ENCODE results near the gene RBM43. TPM values are rescaled to one million over a fixed set of nuclear protein-coding genes. Genes with fewer than 3 reads are reported as not detected.

RBM43 gene
- total and polyA plus RNA-seq, 2 donors (not counting 1 experiment from before 2014, with no cell fraction given) = 12.4 to 13.8 TPM

DNA sequence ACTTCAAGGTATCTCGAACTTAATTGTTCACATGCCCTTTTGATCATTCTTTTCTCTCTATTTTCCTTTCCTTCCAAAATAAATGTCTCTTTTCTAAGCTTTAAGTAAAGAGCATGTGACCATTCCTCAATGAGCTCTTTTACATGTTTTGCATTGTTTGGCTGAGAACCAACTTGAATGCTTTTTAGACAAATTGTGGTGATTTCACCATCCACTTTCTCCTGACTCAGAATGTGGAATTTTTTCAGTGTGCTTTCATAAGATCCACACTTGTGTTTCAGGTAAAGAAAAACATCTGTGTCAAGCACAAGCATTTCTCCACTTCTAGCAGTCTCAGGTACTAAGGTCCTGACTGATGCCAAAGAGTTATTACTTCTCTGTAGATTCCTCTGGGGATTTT is 10.7 kb downstream of the RBM43 start:
- H4K20me1 ChIP-seq (ENCODE audit: control insufficient read depth, extremely low read depth, insufficient read depth, low read length) = no peaks in the 10 kb centered on the region
- peak; percentile 85 to 90 for DNase-seq (ENCODE audit: low read depth in 2 of 2)
- H3K9ac ChIP-seq (ENCODE audit: insufficient read depth, low read length) = no peak overlapping the region
- peaks cover 8% of the 10 kb centered on the region for H3K4me1 ChIP-seq (ENCODE audit: control insufficient read depth, extremely low read depth, insufficient read depth, low read length)
- H3K27ac ChIP-seq (ENCODE audit: insufficient read depth, low read length) = no peak overlapping the region
- H3K4me2 ChIP-seq (ENCODE audit: extremely low read depth, insufficient read depth, low read length) = no peak overlapping the region
- no peaks in the 10 kb centered on the region for H3K9me3 ChIP-seq (ENCODE audit: control insufficient read depth, insufficient read depth, low read depth, low read length)
- TF ChIP-seq, protein P1, sequence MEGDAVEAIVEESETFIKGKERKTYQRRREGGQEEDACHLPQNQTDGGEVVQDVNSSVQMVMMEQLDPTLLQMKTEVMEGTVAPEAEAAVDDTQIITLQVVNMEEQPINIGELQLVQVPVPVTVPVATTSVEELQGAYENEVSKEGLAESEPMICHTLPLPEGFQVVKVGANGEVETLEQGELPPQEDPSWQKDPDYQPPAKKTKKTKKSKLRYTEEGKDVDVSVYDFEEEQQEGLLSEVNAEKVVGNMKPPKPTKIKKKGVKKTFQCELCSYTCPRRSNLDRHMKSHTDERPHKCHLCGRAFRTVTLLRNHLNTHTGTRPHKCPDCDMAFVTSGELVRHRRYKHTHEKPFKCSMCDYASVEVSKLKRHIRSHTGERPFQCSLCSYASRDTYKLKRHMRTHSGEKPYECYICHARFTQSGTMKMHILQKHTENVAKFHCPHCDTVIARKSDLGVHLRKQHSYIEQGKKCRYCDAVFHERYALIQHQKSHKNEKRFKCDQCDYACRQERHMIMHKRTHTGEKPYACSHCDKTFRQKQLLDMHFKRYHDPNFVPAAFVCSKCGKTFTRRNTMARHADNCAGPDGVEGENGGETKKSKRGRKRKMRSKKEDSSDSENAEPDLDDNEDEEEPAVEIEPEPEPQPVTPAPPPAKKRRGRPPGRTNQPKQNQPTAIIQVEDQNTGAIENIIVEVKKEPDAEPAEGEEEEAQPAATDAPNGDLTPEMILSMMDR (conservative IDR thresholded peaks at IDR 0.05 in 1 of 2, IDR thresholded peaks at IDR 0.05 in 1 of 2; ENCODE audit: low read depth in 1 of 2, low read length in 2 of 2) = no peak
- TF ChIP-seq EZH2 (IDR thresholded peaks at IDR 0.05; ENCODE audit: low read length, missing control alignments) = no peak
- H3K79me2 ChIP-seq (ENCODE audit: control insufficient read depth, insufficient read depth, low read length) = no peaks in the 10 kb centered on the region
- no peaks in the 10 kb centered on the region for H3K27me3 ChIP-seq (ENCODE audit: control insufficient read depth, insufficient read depth, low read length)
- no peaks in the 10 kb centered on the region for H3K36me3 ChIP-seq (ENCODE audit: control insufficient read depth, insufficient read depth, low read length)
- no peak overlapping the region for H3K4me3 ChIP-seq (replicated peaks in 1 of 4; ENCODE audit: control extremely low read depth in 1 of 4, insufficient read depth in 1 of 4, low read depth in 3 of 4, low read length in 4 of 4)
- H2AFZ ChIP-seq (ENCODE audit: low read length) = no peak overlapping the region

DNA sequence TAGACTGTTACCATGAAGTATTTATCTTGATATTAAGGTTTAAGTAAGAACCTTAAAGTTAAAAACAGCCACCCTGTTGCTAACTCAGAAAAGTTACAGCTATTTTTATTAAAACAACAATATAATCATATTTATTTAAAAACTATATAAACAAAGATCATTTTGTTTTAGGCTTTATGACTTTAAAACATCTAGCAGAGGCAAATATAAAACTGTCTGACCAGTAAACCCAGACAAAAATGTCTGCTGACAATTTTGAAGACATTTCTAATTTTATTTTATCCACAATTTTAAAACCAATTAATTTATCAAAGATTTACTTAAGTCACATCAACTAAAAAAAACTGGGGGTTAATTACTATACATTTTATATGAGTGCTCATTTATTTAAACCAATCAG is 14.2 kb downstream of the RBM43 start:
- no peak overlapping the region for H2AFZ ChIP-seq (ENCODE audit: low read length)

DNA sequence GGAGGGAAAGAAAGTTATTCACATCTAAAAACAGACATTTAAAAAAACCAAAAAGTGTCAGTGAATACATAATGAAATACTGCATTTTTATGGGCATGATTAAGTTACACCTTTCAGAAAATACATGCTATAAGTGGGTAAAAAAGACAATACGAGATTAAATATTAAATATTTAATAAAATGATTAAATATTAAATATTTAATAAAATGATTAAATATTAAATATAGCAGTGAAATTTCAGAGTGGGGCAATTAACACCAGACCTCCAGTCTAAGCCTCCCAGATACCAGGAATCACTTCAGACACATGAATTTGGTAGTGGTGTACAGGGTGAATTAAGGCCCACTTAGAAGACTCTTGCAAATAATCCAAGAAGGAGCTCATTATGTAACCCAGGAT is 15.5 kb downstream of the RBM43 start:
- Histone ChIP-seq H4K20me1 (ENCODE audit: control insufficient read depth, extremely low read depth, insufficient read depth, low read length) (no peaks in the 10 kb centered on the region), H2AFZ (ENCODE audit: low read length) (no peak overlapping the region), H3K36me3 (ENCODE audit: control insufficient read depth, insufficient read depth, low read length) (no peaks in the 10 kb centered on the region), H3K4me2 (ENCODE audit: extremely low read depth, insufficient read depth, low read length) (no peak overlapping the region), H3K4me3 (replicated peaks in 1 of 4; ENCODE audit: control extremely low read depth in 1 of 4, insufficient read depth in 1 of 4, low read depth in 3 of 4, low read length in 4 of 4) (no peak overlapping the region), H3K27me3 (ENCODE audit: control insufficient read depth, insufficient read depth, low read length) (no peaks in the 10 kb centered on the region), H3K79me2 (ENCODE audit: control insufficient read depth, insufficient read depth, low read length) (no peaks in the 10 kb centered on the region), H3K4me1 (ENCODE audit: control insufficient read depth, extremely low read depth, insufficient read depth, low read length) (peaks cover 6% of the 10 kb centered on the region), H3K27ac (ENCODE audit: insufficient read depth, low read length) (no peak overlapping the region), H3K9ac (ENCODE audit: insufficient read depth, low read length) (no peak overlapping the region), H3K9me3 (ENCODE audit: control insufficient read depth, insufficient read depth, low read depth, low read length) (no peaks in the 10 kb centered on the region)
- no peak for DNase-seq (ENCODE audit: low read depth in 2 of 2)
- TF ChIP-seq, protein P1 (conservative IDR thresholded peaks at IDR 0.05 in 1 of 2, IDR thresholded peaks at IDR 0.05 in 1 of 2; ENCODE audit: low read depth in 1 of 2, low read length in 2 of 2) = no peak
- TF ChIP-seq EZH2 (IDR thresholded peaks at IDR 0.05; ENCODE audit: low read length, missing control alignments) = no peak

More for the DNA sequence above, 14.2 kb downstream of the RBM43 start:
- Histone ChIP-seq H3K27me3 (ENCODE audit: control insufficient read depth, insufficient read depth, low read length) (no peaks in the 10 kb centered on the region), H3K27ac (ENCODE audit: insufficient read depth, low read length) (no peak overlapping the region), H3K9me3 (ENCODE audit: control insufficient read depth, insufficient read depth, low read depth, low read length) (no peaks in the 10 kb centered on the region), H3K4me3 (replicated peaks in 1 of 4; ENCODE audit: control extremely low read depth in 1 of 4, insufficient read depth in 1 of 4, low read depth in 3 of 4, low read length in 4 of 4) (no peak overlapping the region), H4K20me1 (ENCODE audit: control insufficient read depth, extremely low read depth, insufficient read depth, low read length) (no peaks in the 10 kb centered on the region), H3K4me1 (ENCODE audit: control insufficient read depth, extremely low read depth, insufficient read depth, low read length) (peaks cover 8% of the 10 kb centered on the region), H3K4me2 (ENCODE audit: extremely low read depth, insufficient read depth, low read length) (no peak overlapping the region), H3K79me2 (ENCODE audit: control insufficient read depth, insufficient read depth, low read length) (no peaks in the 10 kb centered on the region), H3K36me3 (ENCODE audit: control insufficient read depth, insufficient read depth, low read length) (no peaks in the 10 kb centered on the region), H3K9ac (ENCODE audit: insufficient read depth, low read length) (no peak overlapping the region)
- TF ChIP-seq, protein P1 (conservative IDR thresholded peaks at IDR 0.05 in 1 of 2, IDR thresholded peaks at IDR 0.05 in 1 of 2; ENCODE audit: low read depth in 1 of 2, low read length in 2 of 2) = no peak
- TF ChIP-seq EZH2 (IDR thresholded peaks at IDR 0.05; ENCODE audit: low read length, missing control alignments) = no peak
- no peak for DNase-seq (ENCODE audit: low read depth in 2 of 2)
